PC-9 (cell line): Measurements from ENCODE around the gene CAMK2B.

Experiments used
- EZH2 ChIP-seq: fragments of 200-600 bp; sonication (generic); IDR thresholded peaks from 2 replicates; pipeline ENCODE4 v1.8.0; 2017; ENCODE audit warnings: antibody characterized with exemption, low read depth
- TF ChIP-seq, protein P1 (sequence below): fragments of 200-600 bp; sonication (generic); conservative IDR thresholded peaks from 2 replicates; pipeline ENCODE4 v1.6.1; 2017; ENCODE audit warnings: mixed run types, antibody characterized with exemption, mild to moderate bottlenecking, moderate library complexity

DNA sequence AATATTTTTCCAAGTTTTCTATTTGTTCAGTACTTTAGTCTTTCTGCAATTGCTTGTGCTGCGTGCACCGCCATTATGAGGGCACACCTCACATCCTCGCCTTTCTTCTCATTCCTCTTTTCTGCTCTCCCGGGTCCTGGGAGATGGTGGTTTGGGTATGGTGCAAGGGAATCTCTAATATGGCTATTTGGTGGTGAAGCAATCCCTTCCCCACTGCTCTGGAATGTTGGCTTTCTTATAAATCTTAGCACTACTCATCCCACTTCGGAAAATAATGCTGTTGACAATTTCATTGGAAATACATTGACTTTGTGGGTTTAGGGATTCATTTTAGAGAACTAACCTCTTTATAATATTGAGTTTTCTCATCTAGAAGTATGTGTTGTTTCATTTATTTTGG is 134.2 kb downstream of the CAMK2B start:
- TF ChIP-seq, protein P1, sequence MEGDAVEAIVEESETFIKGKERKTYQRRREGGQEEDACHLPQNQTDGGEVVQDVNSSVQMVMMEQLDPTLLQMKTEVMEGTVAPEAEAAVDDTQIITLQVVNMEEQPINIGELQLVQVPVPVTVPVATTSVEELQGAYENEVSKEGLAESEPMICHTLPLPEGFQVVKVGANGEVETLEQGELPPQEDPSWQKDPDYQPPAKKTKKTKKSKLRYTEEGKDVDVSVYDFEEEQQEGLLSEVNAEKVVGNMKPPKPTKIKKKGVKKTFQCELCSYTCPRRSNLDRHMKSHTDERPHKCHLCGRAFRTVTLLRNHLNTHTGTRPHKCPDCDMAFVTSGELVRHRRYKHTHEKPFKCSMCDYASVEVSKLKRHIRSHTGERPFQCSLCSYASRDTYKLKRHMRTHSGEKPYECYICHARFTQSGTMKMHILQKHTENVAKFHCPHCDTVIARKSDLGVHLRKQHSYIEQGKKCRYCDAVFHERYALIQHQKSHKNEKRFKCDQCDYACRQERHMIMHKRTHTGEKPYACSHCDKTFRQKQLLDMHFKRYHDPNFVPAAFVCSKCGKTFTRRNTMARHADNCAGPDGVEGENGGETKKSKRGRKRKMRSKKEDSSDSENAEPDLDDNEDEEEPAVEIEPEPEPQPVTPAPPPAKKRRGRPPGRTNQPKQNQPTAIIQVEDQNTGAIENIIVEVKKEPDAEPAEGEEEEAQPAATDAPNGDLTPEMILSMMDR = no peak
- TF ChIP-seq EZH2 = no peak
